Ramos (cell line): ENCODE measurements around the gene ARL6IP1.

ENCODE experiments used
- in situ Hi-C: fragments of 300-500 bp; cut with MboI; formaldehyde crosslinking; loops from one replicate; pipeline ENCODE4 v1.14.3; 2022; ENCODE audit warnings: low sequenced_read_pairs; ENCODE audit not compliant: unreplicated experiment

ARL6IP1 gene

GRCh38 chr16:18800775-18801144 lies 589 bp downstream of the ARL6IP1 start:
- in situ Hi-C loops = loop anchor here (10.0 kb wide), 1 partner anchor 164 kb away; no protein-coding TSS in a partner anchor

- in situ Hi-C loops = loop anchor here (10.0 kb wide), 1 partner anchor 165 kb away; no protein-coding TSS in a partner anchor
These were observed 1.1 kb downstream of the ARL6IP1 start for GRCh38 chr16:18800293-18800692.

- in situ Hi-C loops = loop anchor here (25.0 kb wide), 1 partner anchor 738 kb away; no protein-coding TSS in a partner anchor
These were observed 1.8 kb downstream of the ARL6IP1 start for GRCh38 chr16:18799500-18799899.

GRCh38 chr16:18797746-18798145 lies 3.6 kb downstream of the ARL6IP1 start:
- in situ Hi-C loops = loop anchor here (25.0 kb wide), 1 partner anchor 740 kb away; no protein-coding TSS in a partner anchor

GRCh38 chr16:18796377-18796776 lies 5.0 kb downstream of the ARL6IP1 start:
- in situ Hi-C loops = loop anchor here (25.0 kb wide), 1 partner anchor 741 kb away; no protein-coding TSS in a partner anchor

- in situ Hi-C loops = loop anchor here (25.0 kb wide), 1 partner anchor 744 kb away; no protein-coding TSS in a partner anchor
These were observed 8.4 kb downstream of the ARL6IP1 start for GRCh38 chr16:18792836-18793433.

GRCh38 chr16:18789850-18790706 lies 11.3 kb downstream of the ARL6IP1 start, which contains the start of gene RPS15A:
TSS of gene RPS15A (minus strand) at chr16:18790334. CDS start at chr16:18789113, 1,221 bp downstream.
- in situ Hi-C loops = loop anchor here (25.0 kb wide), 1 partner anchor 747 kb away; no protein-coding TSS in a partner anchor

- in situ Hi-C loops = loop anchor here (25.0 kb wide), 1 partner anchor 748 kb away; no protein-coding TSS in a partner anchor
These were observed 11.9 kb downstream of the ARL6IP1 start for GRCh38 chr16:18789515-18789849.

- in situ Hi-C loops = loop anchor here (25.0 kb wide), 1 partner anchor 748 kb away; no protein-coding TSS in a partner anchor
These were observed 12.4 kb downstream of the ARL6IP1 start for GRCh38 chr16:18788828-18789514.

GRCh38 chr16:18784917-18785623 lies 16.3 kb downstream of the ARL6IP1 start:
- in situ Hi-C loops = loop anchor here (25.0 kb wide), 1 partner anchor 752 kb away; no protein-coding TSS in a partner anchor

GRCh38 chr16:18783430-18784341 lies 17.7 kb downstream of the ARL6IP1 start:
- in situ Hi-C loops = loop anchor here (25.0 kb wide), 1 partner anchor 754 kb away; no protein-coding TSS in a partner anchor

GRCh38 chr16:18782697-18783429 lies 18.5 kb downstream of the ARL6IP1 start:
- in situ Hi-C loops = loop anchor here (25.0 kb wide), 1 partner anchor 754 kb away; no protein-coding TSS in a partner anchor

GRCh38 chr16:18781232-18781631 lies 20.1 kb downstream of the ARL6IP1 start:
- in situ Hi-C loops = loop anchor here (25.0 kb wide), 1 partner anchor 756 kb away; no protein-coding TSS in a partner anchor

- in situ Hi-C loops = loop anchor here (25.0 kb wide), 1 partner anchor 757 kb away; no protein-coding TSS in a partner anchor
These were observed 20.8 kb downstream of the ARL6IP1 start for GRCh38 chr16:18780460-18781026.

GRCh38 chr16:18777664-18778063 lies 23.7 kb downstream of the ARL6IP1 start:
- in situ Hi-C loops = loop anchor here (25.0 kb wide), 1 partner anchor 760 kb away; no protein-coding TSS in a partner anchor

GRCh38 chr16:18776334-18776733 lies 25.0 kb downstream of the ARL6IP1 start:
- in situ Hi-C loops = loop anchor here (25.0 kb wide), 1 partner anchor 761 kb away; no protein-coding TSS in a partner anchor

GRCh38 chr16:18774651-18775050 lies 26.7 kb downstream of the ARL6IP1 start:
- in situ Hi-C loops = loop anchor here (25.0 kb wide), 1 partner anchor 763 kb away; no protein-coding TSS in a partner anchor
